Astrocyte (in vitro differentiated cells and primary cell): ENCODE results near the gene ARVCF.

ENCODE experiments used
- CTCF ChIP-seq: IDR thresholded peaks from 2 replicates; pipeline ENCODE4 v1.5.1; 2011; ENCODE audit warnings: low read depth, mild to moderate bottlenecking, inconsistent platforms, low read length, moderate library complexity; ENCODE audit not compliant: insufficient read depth
- EZH2 ChIP-seq: IDR thresholded peaks from 2 replicates; pipeline ENCODE4 v1.6.1; 2012; ENCODE audit warnings: mild to moderate bottlenecking, low read length, inconsistent platforms; ENCODE audit not compliant: insufficient read depth

- no peak for TF ChIP-seq CTCF
- TF ChIP-seq EZH2 = no peak
Measured at GRCh38 chr22:20010307-20011122, 6.1 kb downstream of the ARVCF start.
